Activated CD4-positive, alpha-beta T cell treated with anti-CD3 and anti-CD28 coated beads for 36 hours (primary cell): ENCODE results near the gene ZNF117. TPM values are rescaled to one million over a fixed set of nuclear protein-coding genes. Genes with fewer than 3 reads are reported as not detected.
"Not testable (repeated sequence)": the region's sequence is repeated elsewhere in the genome, so short reads cannot be mapped to it uniquely, and the experiment has no call there.

Experiments used
- ATAC-seq: fragments of 200-7000 bp; cut with Tn5 transposase; one replicate; pipeline ENCODE4 v1.10.0; 2021; ENCODE audit warnings: mild to moderate bottlenecking, moderate library complexity
- CTCF ChIA-PET: fragments of 350-600 bp; sonication (Branson Sonifier 250); formaldehyde crosslinking; loops from one replicate; lab custom pipeline; 2021; ENCODE audit warnings: antibody characterized with exemption; lab: Charles Lee
- POLR2A ChIA-PET: fragments of 350-600 bp; sonication (Branson Sonifier 250); formaldehyde crosslinking; loops from one replicate; lab custom pipeline; 2021; ENCODE audit warnings: antibody characterized with exemption, inconsistent platforms; lab: Charles Lee
- DNase-seq: peaks from one replicate; pipeline ENCODE4 v3.0.0-alpha.2; 2020
- H3K27ac Mint-ChIP-seq: one replicate; pipeline ENCODE4 v1.8.0; 2021; ENCODE audit warnings: mixed read lengths
- H3K27me3 Mint-ChIP-seq: one replicate; pipeline ENCODE4 v1.8.0; 2021; ENCODE audit warnings: mixed read lengths
- H3K36me3 Mint-ChIP-seq: one replicate; pipeline ENCODE4 v1.8.0; 2021; ENCODE audit warnings: low read depth, mixed read lengths
- H3K4me1 Mint-ChIP-seq: one replicate; pipeline ENCODE4 v1.8.0; 2021; ENCODE audit warnings: mixed read lengths
- H3K4me3 Mint-ChIP-seq: one replicate; pipeline ENCODE4 v1.8.0; 2021; ENCODE audit warnings: mild to moderate bottlenecking, moderate library complexity, mixed read lengths
- H3K9me3 Mint-ChIP-seq: one replicate; pipeline ENCODE4 v1.8.0; 2021; ENCODE audit warnings: low read depth, mixed read lengths
- intact Hi-C, 2 experiments: fragments of 100-400 bp; cut with DNase I in 1 of 2; cut with micrococcal nuclease in 1 of 2; formaldehyde crosslinking; loops; one replicate each; pipeline versions ENCODE4 v1.14.2 to v1.15.1; 2022 to 2024; cut with DNase I, micrococcal nuclease
- total RNA-seq, 2 experiments: library from RNA; stranded (reverse); gene quantifications; one replicate each; pipeline ENCODE4 v1.2.3, GENCODE V29; 2021

ZNF117 gene
- total RNA-seq, 2 experiments from 2014 or later, result 3.5 to 6.2 TPM

DNA sequence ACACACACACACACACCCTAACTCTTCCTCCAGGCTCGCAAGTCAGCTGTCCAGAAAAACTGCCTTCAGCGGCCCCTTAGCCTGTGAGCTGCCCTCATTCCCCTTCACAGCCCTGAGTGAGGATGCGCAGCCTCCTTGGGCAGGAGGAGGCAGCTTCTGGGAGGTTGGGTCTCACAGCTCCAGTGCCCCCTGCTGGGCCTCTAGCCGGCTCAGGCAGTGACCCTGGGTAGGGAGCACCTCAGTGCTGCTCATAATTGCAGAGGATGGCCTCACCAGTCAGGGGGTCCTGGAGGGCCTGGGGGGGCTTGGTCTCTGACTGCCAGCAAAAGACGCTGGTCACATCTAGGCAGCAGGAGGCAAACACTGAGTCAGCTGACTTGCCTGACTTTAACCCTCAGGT, 44.1 kb downstream of the ZNF117 start:
- peak; percentile 65 for DNase-seq
- peak; percentile 75 for ATAC-seq
- H3K27ac Mint-ChIP-seq, result no peak overlapping the region
- ChIA-PET CTCF (no interaction called here), POLR2A (no interaction called here)
- peaks cover 3% of the 10 kb centered on the region for H3K4me1 Mint-ChIP-seq
- no peaks in the 10 kb centered on the region for H3K9me3 Mint-ChIP-seq
- H3K27me3 Mint-ChIP-seq, result peaks cover 34% of the 10 kb centered on the region
- intact Hi-C loops, result loop anchor here (2.0 to 5.0 kb wide), 2 partner anchors 58 to 309 kb away; no protein-coding TSS in a partner anchor
- no peak overlapping the region for H3K4me3 Mint-ChIP-seq
- no peaks in the 10 kb centered on the region for H3K36me3 Mint-ChIP-seq

DNA sequence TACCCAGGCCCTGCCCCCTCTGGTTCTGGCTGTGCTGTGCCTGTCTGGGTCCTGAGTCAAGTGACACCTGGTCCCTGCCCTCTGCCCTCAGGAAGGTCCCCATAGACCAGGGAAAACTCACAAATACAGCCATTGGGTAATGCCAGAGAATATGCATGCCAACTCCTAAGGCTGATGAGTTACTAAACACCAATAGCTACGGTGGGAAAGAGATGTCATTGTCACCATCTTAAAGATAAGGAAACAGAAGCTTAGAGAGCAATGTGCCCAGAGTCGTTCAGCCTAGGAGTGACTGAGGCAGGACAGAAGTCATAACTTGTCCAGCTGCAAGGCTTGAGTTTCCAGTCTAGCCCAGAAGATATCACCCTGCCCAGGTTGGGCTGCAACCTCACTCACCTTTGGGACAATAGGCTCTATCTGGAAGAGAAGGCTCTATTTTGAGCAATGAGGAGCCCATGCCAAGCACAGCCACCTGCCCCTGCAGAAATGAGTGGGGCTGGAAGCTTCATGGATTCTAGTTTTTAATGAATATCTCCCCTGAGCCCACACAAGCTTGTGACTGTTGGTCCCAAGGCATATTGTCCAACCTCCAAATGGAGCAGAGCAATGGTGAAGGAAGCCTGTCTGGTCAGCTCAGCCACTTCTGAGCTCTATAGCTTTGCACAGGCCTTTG, 45.2 kb downstream of the ZNF117 start:
- DNase-seq (no peak), ATAC-seq (no peak)
- Mint-ChIP-seq H3K36me3 (no peaks in the 10 kb centered on the region), H3K4me3 (no peak overlapping the region), H3K9me3 (no peaks in the 10 kb centered on the region), H3K27ac (no peak overlapping the region), H3K27me3 (peaks cover 30% of the 10 kb centered on the region), H3K4me1 (peaks cover 3% of the 10 kb centered on the region)
- intact Hi-C loops, result loop anchor here (2.0 to 5.0 kb wide), 2 partner anchors 57 to 308 kb away; no protein-coding TSS in a partner anchor
- CTCF ChIA-PET, result no interaction called here
- POLR2A ChIA-PET, result no interaction called here

DNA sequence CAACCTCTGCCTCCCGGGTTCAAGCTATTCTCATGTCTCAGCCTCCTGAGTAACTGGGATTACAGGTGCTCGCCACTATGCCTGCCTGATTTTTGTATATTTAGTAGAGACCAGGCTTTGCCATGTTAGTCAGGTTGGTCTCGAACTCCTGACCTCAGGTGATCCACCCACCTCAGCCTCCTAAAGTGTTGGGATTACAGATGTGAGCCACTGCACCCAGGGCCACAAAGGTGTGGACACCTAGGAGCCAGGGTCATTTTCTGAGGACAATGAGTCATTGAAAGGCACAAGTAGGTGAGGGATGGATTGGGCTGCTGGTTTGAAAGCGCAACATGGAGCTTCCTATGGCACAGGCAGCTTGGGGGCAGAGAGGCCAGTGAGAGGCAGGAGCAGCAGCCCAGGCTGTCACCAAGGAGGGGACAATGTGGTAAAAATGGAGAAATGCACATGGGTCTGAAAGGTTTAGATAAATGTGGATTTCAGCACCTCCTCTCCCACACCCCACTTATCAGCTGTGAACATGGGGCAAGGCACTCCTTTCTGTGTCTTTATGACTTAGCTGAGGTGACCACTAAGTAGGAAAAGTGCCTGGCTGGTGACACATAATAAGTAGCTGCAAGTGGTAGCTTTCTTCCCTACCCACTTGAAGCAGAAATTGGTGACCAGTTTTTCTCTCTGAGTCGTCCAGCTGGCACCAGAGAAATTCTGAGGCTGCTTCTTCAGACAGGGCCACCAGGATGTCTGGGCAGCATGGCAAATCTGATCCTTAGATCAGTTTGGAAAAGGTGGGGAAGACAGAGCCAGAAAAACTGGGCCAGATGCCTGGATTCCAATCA, 46.0 kb downstream of the ZNF117 start:
- H3K27ac Mint-ChIP-seq, POLR2A ChIA-PET: not testable (repeated sequence)

DNA sequence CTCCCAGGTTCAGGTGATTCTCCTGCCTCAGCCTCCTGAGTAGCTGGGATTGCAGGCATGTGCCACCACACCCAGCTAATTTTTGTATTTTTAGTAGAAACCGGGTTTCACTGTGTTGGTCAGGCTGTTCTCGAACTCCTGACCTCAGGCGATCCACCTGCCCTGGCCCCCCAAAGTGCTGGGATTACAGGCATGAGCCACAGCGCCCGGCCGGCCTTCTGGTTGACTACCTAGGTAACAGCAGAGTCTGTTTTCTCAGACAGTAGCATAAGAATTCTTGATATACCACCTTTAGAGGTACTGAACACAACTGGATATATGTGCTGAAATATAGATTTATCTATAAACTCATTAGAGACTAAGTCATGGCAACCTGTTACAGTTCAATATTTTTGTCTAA, 50.8 kb downstream of the ZNF117 start:
- not testable (repeated sequence) for H3K4me3 Mint-ChIP-seq

More for the DNA sequence above, 46.0 kb downstream of the ZNF117 start:
- CTCF ChIA-PET, H3K4me3 Mint-ChIP-seq, ATAC-seq, H3K4me1 Mint-ChIP-seq, H3K9me3 Mint-ChIP-seq, DNase-seq, H3K36me3 Mint-ChIP-seq: not testable (repeated sequence)
- intact Hi-C loops, result loop anchor here in 1 of 2 experiments (5.0 kb wide), 1 partner anchor 308 kb away; no protein-coding TSS in a partner anchor
- peaks cover 28% of the 10 kb centered on the region for H3K27me3 Mint-ChIP-seq

DNA sequence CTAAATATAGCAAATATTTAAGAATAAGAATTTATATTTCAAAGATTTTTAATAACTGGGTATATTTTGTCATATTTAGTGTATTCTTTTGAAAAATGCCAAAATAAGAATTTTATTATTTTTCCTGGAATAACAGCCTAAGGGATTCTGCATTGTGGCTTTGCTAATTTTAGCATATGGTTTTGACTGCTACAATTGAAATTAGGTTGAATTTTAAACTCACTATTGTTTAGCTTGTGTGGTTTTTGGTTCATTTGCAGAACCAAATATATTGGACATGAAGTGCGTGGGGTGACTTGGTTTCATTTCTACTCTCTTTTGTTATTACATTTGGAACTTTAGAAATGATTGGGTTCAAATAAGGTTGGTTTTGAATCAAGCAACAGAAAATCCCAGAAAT, 52.3 kb downstream of the ZNF117 start:
- Mint-ChIP-seq H3K4me1 (peaks cover 2% of the 10 kb centered on the region), H3K4me3 (no peak overlapping the region), H3K9me3 (peaks cover 9% of the 10 kb centered on the region), H3K27me3 (no peaks in the 10 kb centered on the region), H3K27ac (no peak overlapping the region), H3K36me3 (peaks cover 14% of the 10 kb centered on the region)
- CTCF ChIA-PET, result interaction anchor here (0.7 to 1.8 kb wide), 2 partner anchors 13 to 128 kb away, joined by 3 to 5 read pairs; no protein-coding TSS in a partner anchor
- DNase-seq (no peak), ATAC-seq (no peak)
- POLR2A ChIA-PET, result no interaction called here
- intact Hi-C loops, result no loop called here

More for the DNA sequence above, 50.8 kb downstream of the ZNF117 start:
- H3K9me3 Mint-ChIP-seq, ATAC-seq, H3K27me3 Mint-ChIP-seq, POLR2A ChIA-PET, H3K4me1 Mint-ChIP-seq, DNase-seq, H3K27ac Mint-ChIP-seq, intact Hi-C loops: not testable (repeated sequence)
- CTCF ChIA-PET, result interaction anchor here (1.8 kb wide), 1 partner anchor 12 kb away, joined by 5 read pairs; no protein-coding TSS in a partner anchor
- peaks cover 12% of the 10 kb centered on the region for H3K36me3 Mint-ChIP-seq

DNA sequence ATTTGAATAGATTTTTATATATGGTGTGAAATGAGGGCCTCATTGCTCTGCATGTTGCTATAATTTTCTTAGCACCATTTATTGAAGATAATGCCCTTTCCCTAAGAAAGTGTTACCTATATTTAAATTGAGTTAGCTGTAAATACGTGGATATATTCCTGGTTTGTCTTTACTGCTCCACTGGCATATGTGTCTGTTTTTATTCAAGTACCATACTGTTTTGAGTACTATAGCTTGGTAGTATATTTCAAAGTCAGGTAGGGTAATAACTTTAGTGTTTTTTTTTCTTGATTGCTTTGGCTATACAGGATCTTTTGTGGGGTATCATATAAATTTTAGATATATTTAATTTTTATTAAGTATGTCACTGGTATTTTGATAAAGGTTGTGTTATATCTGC, 56.4 kb downstream of the ZNF117 start:
- ChIA-PET CTCF (interaction anchor here (0.8 to 1.1 kb wide), 2 partner anchors 12 to 46 kb away, joined by 3 read pairs; no protein-coding TSS in a partner anchor), POLR2A (no interaction called here)
- no peak for DNase-seq
- H3K9me3 Mint-ChIP-seq, result peaks cover 16% of the 10 kb centered on the region
- no peaks in the 10 kb centered on the region for H3K27me3 Mint-ChIP-seq
- H3K4me1 Mint-ChIP-seq, result peaks cover 2% of the 10 kb centered on the region
- no peak overlapping the region for H3K27ac Mint-ChIP-seq
- peaks cover 23% of the 10 kb centered on the region for H3K36me3 Mint-ChIP-seq
- no peak for ATAC-seq
- H3K4me3 Mint-ChIP-seq, result no peak overlapping the region
- intact Hi-C loops, result no loop called here

DNA sequence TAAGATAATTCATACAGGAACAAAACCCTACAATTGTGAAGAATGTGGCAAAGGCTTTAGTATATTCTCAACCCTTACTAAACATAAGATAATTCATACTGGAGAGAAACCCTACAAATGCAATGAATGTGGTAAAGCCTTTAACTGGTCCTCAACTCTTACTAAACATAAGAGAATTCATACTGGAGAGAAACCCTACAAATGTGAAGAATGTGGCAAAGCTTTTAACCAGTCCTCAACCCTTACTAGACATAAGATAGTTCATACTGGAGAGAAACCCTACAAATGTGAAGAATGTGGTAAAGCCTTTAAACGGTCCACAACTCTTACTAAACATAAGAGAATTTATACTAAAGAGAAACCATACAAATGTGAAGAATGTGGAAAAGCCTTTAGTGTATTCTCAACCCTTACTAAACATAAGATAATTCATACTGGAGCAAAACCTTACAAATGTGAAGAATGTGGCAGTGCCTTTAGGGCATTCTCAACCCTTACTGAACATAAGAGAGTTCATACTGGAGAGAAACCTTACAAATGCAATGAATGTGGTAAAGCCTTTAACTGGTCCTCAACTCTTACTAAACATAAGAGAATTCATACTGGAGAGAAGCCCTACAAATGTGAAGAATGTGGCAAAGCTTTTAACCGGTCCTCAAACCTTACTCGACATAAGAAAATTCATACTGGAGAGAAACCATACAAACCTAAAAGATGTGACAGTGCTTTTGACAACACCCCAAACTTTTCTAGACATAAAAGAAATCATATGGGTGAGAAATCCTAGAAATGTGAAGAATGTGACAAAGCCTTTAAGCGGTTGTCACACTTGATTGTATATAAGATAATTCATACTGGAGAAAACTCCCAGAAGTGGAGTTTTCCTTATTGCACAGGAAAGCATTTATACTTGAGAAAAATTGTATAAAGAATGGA, 62.3 kb downstream of the ZNF117 start:
- peaks cover 67% of the 10 kb centered on the region for H3K36me3 Mint-ChIP-seq
- DNase-seq, ATAC-seq, H3K4me1 Mint-ChIP-seq, H3K27ac Mint-ChIP-seq, POLR2A ChIA-PET, CTCF ChIA-PET, H3K27me3 Mint-ChIP-seq, H3K4me3 Mint-ChIP-seq: not testable (repeated sequence)
- peaks cover 39% of the 10 kb centered on the region for H3K9me3 Mint-ChIP-seq
- intact Hi-C loops, result loop anchor here in 1 of 2 experiments (5.0 kb wide), 1 partner anchor 49 kb away; no protein-coding TSS in a partner anchor

Other genes with a start within 250 kb of the ZNF117 start
- gene ZNF138, start 196.6 kb downstream of the ZNF117 start, total RNA-seq, result 10 to 100 TPM; 12.0 to 19.6 TPM
- gene ZNF273, start 87.8 kb downstream of the ZNF117 start, total RNA-seq, result 10 to 100 TPM; 12.5 to 13.3 TPM
- gene ERV3-1, start 15.7 kb upstream of the ZNF117 start, total RNA-seq, result 1 to 10 TPM; 6.3 to 8.9 TPM